ENCODE measurements around the gene WDR75. TPM values are rescaled to one million over a fixed set of nuclear protein-coding genes. Genes with fewer than 3 reads are reported as not detected.

Gene WDR75
- total RNA-seq, 1 experiment from 2014 or later, result 70.2 TPM

DNA sequence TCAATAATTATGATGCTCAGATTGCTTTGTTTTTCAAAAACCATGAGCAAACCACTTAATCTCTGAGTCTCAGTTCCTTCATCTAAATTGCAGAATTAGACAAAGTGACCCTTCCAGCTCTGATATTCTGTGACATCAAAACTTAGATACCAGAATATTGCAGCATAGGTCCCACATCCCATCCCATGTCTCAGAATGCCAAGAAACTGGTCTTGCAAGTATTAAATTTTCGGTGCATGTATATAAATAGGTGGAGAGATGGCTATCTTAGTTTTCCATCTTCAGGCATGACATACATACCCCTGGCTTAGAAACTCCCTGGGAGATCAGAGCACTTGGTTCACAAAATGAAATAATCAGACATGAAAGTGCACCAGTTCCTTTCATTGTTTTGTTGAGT is 39.8 kb downstream of the WDR75 start:
- Histone ChIP-seq H2AFZ (ENCODE audit: low read depth, low read length, poor library complexity, severe bottlenecking) (no peak overlapping the region), H3K9me2 (ENCODE audit: insufficient read depth) (no peaks in the 10 kb centered on the region), H3K36me3 (ENCODE audit: control insufficient read depth in 1 of 2, insufficient read depth in 2 of 2, low read length in 2 of 2) (no peaks in the 10 kb centered on the region), H3K9ac (ENCODE audit: low read length) (no peak overlapping the region), H3K4me2 (ENCODE audit: low read length) (no peak overlapping the region), H3K27me3 (ENCODE audit: insufficient read depth, low read length) (no peaks in the 10 kb centered on the region), H3K9me3 (ENCODE audit: control insufficient read depth in 1 of 2, insufficient read depth in 1 of 2, low read depth in 1 of 2, low read length in 2 of 2) (no peaks in the 10 kb centered on the region), H3K27ac (ENCODE audit: low read depth, low read length) (no peak overlapping the region), H3K79me2 (ENCODE audit: insufficient read depth, low read length) (no peaks in the 10 kb centered on the region), H4K20me1 (ENCODE audit: insufficient read depth) (no peaks in the 10 kb centered on the region), H3K4me3 (replicated peaks in 1 of 2; ENCODE audit: low read depth in 1 of 2, low read length in 2 of 2) (no peak overlapping the region), H3K4me1 (ENCODE audit: control insufficient read depth in 1 of 2, insufficient read depth in 2 of 2, low read length in 2 of 2) (no peaks in the 10 kb centered on the region)
- ATAC-seq, result no peak
- intact Hi-C loops (cut with micrococcal nuclease), result no loop called here
- DNase-seq (ENCODE audit: low read depth, low spot score), result no peak
- POLR2A ChIA-PET, result no interaction called here
- CTCF ChIA-PET, result no interaction called here
- TF ChIP-seq, protein P1, sequence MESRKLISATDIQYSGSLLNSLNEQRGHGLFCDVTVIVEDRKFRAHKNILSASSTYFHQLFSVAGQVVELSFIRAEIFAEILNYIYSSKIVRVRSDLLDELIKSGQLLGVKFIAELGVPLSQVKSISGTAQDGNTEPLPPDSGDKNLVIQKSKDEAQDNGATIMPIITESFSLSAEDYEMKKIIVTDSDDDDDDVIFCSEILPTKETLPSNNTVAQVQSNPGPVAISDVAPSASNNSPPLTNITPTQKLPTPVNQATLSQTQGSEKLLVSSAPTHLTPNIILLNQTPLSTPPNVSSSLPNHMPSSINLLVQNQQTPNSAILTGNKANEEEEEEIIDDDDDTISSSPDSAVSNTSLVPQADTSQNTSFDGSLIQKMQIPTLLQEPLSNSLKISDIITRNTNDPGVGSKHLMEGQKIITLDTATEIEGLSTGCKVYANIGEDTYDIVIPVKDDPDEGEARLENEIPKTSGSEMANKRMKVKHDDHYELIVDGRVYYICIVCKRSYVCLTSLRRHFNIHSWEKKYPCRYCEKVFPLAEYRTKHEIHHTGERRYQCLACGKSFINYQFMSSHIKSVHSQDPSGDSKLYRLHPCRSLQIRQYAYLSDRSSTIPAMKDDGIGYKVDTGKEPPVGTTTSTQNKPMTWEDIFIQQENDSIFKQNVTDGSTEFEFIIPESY (IDR thresholded peaks at IDR 0.05; ENCODE audit: extremely low read depth, insufficient replicate concordance, low read length), result no peak
- TF ChIP-seq, protein P2, sequence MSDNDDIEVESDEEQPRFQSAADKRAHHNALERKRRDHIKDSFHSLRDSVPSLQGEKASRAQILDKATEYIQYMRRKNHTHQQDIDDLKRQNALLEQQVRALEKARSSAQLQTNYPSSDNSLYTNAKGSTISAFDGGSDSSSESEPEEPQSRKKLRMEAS (IDR thresholded peaks at IDR 0.05), result no peak
- TF ChIP-seq ZFX (IDR thresholded peaks at IDR 0.05) (no peak), SIN3A (IDR thresholded peaks at IDR 0.05; ENCODE audit: low read depth) (no peak)
- RAD21 ChIA-PET (ENCODE audit: low non-redundant PET in 1 of 2, low total read pairs in 2 of 2, uncharacterized antibody in 2 of 2, unreplicated experiment in 2 of 2), result no interaction called here
- BruUV-seq (replicated peaks), result no TSS peak

DNA sequence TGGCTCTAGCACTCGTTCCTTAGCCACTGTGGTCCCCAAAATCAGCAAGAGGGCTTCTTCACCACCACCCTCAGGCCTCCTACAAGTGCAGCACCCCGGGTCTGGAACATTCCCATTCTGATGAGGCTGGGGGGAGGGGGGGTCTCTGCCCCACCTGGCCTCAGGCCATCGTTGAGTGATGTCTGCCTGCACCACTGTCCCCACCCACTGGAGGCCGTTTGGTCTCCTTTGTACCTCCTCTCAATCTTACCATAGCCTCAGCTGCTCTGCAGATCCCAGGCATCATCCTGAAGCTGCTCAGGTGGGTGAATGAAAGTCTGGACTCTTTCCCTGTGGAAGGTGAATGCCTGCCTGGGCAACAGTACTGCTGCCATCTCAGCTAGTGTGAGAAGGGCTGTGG is 42.3 kb downstream of the WDR75 start:
- no TSS peak for BruUV-seq (replicated peaks)
- ATAC-seq, result no peak

More for the DNA sequence above, 42.3 kb downstream of the WDR75 start:
- TF ChIP-seq ZFX (IDR thresholded peaks at IDR 0.05), result no peak
- Histone ChIP-seq H3K9me2 (ENCODE audit: insufficient read depth) (no peaks in the 10 kb centered on the region), H3K27ac (ENCODE audit: low read depth, low read length) (no peak overlapping the region), H3K36me3 (ENCODE audit: control insufficient read depth in 1 of 2, insufficient read depth in 2 of 2, low read length in 2 of 2) (no peaks in the 10 kb centered on the region), H3K9ac (ENCODE audit: low read length) (no peak overlapping the region), H3K9me3 (ENCODE audit: control insufficient read depth in 1 of 2, insufficient read depth in 1 of 2, low read depth in 1 of 2, low read length in 2 of 2) (no peaks in the 10 kb centered on the region), H2AFZ (ENCODE audit: low read depth, low read length, poor library complexity, severe bottlenecking) (no peak overlapping the region), H3K4me3 (replicated peaks in 1 of 2; ENCODE audit: low read depth in 1 of 2, low read length in 2 of 2) (no peak overlapping the region), H3K4me2 (ENCODE audit: low read length) (no peak overlapping the region), H4K20me1 (ENCODE audit: insufficient read depth) (no peaks in the 10 kb centered on the region), H3K27me3 (ENCODE audit: insufficient read depth, low read length) (no peaks in the 10 kb centered on the region), H3K4me1 (ENCODE audit: control insufficient read depth in 1 of 2, insufficient read depth in 2 of 2, low read length in 2 of 2) (no peaks in the 10 kb centered on the region), H3K79me2 (ENCODE audit: insufficient read depth, low read length) (no peaks in the 10 kb centered on the region)
- intact Hi-C loops (cut with micrococcal nuclease), result no loop called here
- CTCF ChIA-PET, result no interaction called here
- RAD21 ChIA-PET (ENCODE audit: low non-redundant PET in 1 of 2, low total read pairs in 2 of 2, uncharacterized antibody in 2 of 2, unreplicated experiment in 2 of 2), result no interaction called here
- POLR2A ChIA-PET, result no interaction called here
- DNase-seq (ENCODE audit: low read depth, low spot score), result no peak
